RWPE1 (cell line): ENCODE measurements around the gene MICAL3.

Experiments
- CTCF ChIA-PET: fragments of 350-600 bp; sonication (Branson Sonifier 250); formaldehyde crosslinking; extraction: SDS; loops from one replicate; lab custom pipeline; 2021; lab: Yijun Ruan, JAX
- POLR2A ChIA-PET: fragments of 400-600 bp; formaldehyde crosslinking; extraction: SDS; loops from one replicate; lab custom pipeline; 2020; ENCODE audit warnings: antibody characterized with exemption; ENCODE audit not compliant: low non-redundant PET; lab: Yijun Ruan, JAX
- DNase-seq: peaks from one replicate; pipeline ENCODE4 v3.0.0; 2012; ENCODE audit warnings: low spot score
- H3K27ac ChIP-seq: fragments of 450-650 bp; 2 replicates; pipeline ENCODE4 v1.5.1; 2017
- TF ChIP-seq, protein P1 (sequence below): fragments of 450-650 bp; conservative IDR thresholded peaks from 2 replicates; pipeline ENCODE4 v1.5.1; 2017; ENCODE audit warnings: low read depth, mild to moderate bottlenecking

The MICAL3 gene

DNA sequence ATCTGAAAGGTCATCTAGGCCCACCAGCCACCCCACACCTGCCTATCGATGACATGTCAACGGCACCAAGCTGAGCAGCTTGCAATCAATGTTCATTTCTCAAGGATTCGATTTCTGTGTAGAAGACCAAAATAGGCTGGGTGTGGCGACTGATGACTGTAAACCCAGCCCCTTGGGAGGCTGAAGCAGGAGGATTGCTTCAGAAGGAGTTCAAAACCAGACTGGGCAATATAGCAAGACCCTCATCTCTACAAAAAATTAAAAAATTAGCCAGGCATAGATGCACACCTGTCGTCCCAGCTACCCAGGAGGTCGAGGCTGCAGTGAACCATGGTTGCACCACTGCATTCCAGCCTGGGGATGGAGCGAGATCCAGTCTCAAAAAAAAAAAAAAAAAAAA lies 108.7 kb downstream of the MICAL3 start:
- H3K27ac ChIP-seq = 0 out of 2 replicates have a peak overlapping the region, but pooled peaks have one; percentile 0
- ChIA-PET CTCF (no interaction called here), POLR2A (no interaction called here)
- no peak for DNase-seq
- TF ChIP-seq, protein P1, sequence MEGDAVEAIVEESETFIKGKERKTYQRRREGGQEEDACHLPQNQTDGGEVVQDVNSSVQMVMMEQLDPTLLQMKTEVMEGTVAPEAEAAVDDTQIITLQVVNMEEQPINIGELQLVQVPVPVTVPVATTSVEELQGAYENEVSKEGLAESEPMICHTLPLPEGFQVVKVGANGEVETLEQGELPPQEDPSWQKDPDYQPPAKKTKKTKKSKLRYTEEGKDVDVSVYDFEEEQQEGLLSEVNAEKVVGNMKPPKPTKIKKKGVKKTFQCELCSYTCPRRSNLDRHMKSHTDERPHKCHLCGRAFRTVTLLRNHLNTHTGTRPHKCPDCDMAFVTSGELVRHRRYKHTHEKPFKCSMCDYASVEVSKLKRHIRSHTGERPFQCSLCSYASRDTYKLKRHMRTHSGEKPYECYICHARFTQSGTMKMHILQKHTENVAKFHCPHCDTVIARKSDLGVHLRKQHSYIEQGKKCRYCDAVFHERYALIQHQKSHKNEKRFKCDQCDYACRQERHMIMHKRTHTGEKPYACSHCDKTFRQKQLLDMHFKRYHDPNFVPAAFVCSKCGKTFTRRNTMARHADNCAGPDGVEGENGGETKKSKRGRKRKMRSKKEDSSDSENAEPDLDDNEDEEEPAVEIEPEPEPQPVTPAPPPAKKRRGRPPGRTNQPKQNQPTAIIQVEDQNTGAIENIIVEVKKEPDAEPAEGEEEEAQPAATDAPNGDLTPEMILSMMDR = no peak

DNA sequence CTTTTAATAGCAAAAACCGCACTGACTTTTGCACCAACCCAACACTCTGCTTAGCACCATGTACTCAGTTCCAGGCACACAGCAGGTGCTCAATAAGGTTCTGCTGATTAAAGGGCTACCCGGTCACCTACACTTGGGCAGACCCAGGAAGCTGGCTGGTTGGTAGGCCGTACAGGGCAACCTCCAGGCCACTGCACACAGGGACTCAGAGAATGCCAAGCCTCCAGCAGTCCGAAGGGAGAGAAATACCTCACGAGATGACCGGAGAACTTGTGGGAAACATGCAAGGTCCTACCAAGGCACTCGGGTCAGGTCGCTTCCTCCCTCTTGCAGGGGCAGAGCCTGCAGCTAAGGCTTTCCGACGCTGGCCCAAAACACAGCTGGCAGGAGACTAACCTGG lies 109.2 kb downstream of the MICAL3 start:
- 0 out of 2 replicates have a peak overlapping the region, but pooled peaks have one; percentile 0 for H3K27ac ChIP-seq
- CTCF ChIA-PET = interaction anchor here (0.6 kb wide), 1 partner anchor 73 kb away, joined by 5 read pairs; no protein-coding TSS in a partner anchor
- POLR2A ChIA-PET = no interaction called here
- DNase-seq = no peak
- TF ChIP-seq, protein P1 = no peak

DNA sequence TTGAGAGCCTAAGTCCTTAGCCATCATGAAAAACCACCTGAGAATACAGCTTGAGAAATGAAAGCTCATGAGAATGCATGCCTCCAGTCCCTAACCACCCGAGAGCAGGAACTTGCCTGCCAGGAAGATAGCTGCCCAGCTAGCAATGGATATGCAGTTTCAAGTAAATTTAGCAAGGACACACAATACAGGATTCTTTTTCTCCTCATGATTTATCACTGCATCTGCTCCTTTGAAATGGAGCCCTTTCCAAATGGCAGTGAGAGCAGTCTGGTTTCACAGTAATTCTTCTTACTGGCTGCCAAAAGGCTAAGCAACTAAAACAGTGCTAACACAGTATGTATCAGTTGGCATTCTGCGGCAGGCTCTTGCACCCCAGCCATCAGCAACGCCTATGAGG lies 109.9 kb downstream of the MICAL3 start:
- H3K27ac ChIP-seq = no peak overlapping the region
- TF ChIP-seq, protein P1 = no peak
- ChIA-PET CTCF (no interaction called here), POLR2A (no interaction called here)
- DNase-seq = no peak

DNA sequence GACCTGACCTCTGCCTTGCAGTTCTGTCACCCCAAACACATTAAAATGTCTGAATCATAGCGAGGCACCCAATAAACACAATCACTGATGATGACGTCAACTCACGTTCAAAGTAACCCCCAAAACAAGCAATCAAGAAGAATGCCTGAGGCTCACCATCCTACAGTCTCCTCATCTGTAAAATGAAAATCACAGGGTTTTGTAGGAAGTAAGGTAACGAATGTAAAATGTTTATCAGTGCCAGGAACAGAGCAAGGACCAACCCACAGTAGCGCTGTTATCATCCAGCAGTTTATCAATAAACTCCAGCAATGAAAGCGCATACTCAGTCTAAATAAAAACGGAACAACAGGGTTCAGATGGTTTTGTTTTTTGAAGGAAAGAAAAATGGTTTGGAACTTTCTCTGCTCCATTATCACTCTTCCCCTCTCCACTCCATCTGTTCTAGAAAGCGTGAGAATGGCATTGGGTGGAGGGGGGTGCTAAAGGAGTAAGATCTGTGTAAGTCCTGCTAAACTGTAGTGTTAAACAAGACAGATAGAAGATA lies 110.5 kb downstream of the MICAL3 start:
- no peak for DNase-seq
- ChIA-PET POLR2A (no interaction called here), CTCF (no interaction called here)
- no peak overlapping the region for H3K27ac ChIP-seq
- TF ChIP-seq, protein P1 = no peak

DNA sequence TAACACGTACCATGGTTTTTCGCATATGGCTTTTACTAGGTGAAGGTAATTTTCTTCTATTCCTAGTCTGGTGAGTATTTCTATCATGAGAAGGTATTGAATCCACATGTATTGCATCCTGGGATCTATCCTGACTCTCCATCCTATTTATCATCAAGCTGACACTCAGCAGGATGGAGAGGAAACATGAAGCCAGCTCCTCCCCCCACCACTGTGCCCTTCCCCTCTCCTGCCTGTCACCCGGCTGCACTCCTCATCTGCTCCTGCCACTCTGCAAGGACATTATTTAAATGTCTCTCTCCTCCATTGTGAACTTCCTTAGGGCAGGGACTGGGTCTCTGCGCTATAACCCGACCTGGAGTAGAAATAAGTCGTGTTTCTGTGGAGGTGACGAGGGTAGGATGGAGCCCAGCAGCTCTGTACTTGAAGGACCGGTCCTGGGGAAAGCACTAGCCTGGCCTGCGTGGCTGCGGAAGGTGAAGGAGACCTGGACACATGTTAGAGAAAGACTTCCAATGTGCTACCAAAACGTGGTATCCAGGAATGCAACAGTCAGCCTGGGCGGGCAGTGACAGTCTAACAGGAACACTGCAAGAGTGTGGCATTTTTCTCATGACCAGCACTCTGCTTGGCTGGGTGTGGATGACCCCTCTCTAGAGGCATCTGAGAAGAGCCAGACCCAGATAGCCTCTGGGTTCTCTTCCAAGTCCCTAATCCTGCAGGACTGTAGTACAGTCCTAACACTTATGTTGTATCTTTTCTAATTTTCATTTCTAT lies 111.2 kb downstream of the MICAL3 start:
- H3K27ac ChIP-seq = no peak overlapping the region; the same call in 1 of the 2 replicates
- DNase-seq = no peak
- TF ChIP-seq, protein P1 = no peak
- POLR2A ChIA-PET = no interaction called here
- CTCF ChIA-PET = no interaction called here

DNA sequence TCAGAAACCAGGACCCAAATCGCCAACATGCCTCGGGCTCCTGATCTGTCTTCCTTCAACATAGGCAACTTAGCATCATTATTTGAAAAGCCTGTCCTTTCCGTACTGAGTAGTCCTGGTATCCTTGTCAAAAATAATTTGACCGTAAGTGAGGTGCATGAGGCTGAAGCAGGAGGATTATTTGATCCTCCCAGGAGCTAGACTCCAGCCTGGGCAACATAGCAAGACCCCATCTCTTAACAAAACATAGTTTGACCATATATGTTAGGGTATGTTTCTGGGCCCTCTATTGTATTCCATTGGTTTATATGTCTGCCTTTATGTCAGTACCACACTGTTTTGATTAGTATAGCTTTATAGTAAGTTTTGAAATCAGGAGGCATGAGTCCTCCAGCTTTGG lies 112.5 kb downstream of the MICAL3 start:
- ChIA-PET POLR2A (no interaction called here), CTCF (interaction anchor here (0.6 kb wide), 2 partner anchors 20 to 63 kb away, joined by 4 to 6 read pairs; no protein-coding TSS in a partner anchor)
- no peak for DNase-seq
- TF ChIP-seq, protein P1 = no peak
- H3K27ac ChIP-seq = peak overlapping the region; percentile 83
